HG02610 (cell line): ENCODE results near the gene IL20RB.
"Not testable (repeated sequence)": the region's sequence is repeated elsewhere in the genome, so short reads cannot be mapped to it uniquely, and the experiment has no call there.

Experiments
- ATAC-seq: cut with Tn5 transposase; IDR thresholded peaks from one replicate; pipeline ENCODE4 v1.9.1; 2021; ENCODE audit warnings: mild to moderate bottlenecking, moderate library complexity; ENCODE audit not compliant: unreplicated experiment

The IL20RB gene

DNA sequence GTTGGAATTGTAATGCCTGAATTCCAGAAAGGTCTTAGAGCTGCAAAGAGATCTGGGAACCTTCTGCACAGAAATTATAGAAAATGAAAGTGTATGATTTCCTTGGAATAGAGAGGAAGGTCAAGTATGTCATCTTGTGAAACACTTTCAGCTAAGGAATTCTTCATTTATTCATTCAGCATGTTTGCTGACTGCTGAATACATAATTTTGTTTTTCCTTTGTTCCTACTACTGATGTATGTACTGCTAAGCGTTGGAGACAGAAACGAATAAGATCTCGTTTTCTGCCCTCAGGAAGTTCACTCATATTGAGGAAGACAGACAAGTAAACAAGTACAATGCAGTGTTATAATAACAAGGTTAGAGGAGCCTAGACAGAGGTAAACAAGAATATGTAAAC lies 14.3 kb upstream of the IL20RB start:
- ATAC-seq: no peak

GRCh38 chr3:136946978-136947377 lies 10.8 kb upstream of the IL20RB start:
- ATAC-seq: no peak

DNA sequence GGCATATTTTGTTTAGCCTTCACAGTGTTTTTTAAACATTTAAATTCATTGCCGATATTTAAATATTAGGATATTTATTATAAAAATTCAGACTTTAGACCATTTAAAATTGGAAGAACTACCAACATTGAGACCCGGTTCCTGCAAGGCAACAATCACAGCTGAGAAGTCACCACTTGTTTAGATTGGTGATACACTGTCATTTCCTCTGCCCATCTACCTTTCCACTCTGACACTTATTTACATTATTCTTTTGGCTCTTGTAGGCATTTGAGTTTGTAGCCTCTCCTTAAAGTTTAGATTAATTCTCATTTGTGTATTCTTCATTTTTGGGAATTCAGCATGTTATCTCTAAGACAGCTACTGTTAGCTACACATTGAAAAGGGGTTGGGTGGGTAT lies 10.3 kb upstream of the IL20RB start:
- no peak for ATAC-seq

GRCh38 chr3:136949146-136949545 lies 8.6 kb upstream of the IL20RB start:
- no peak for ATAC-seq

DNA sequence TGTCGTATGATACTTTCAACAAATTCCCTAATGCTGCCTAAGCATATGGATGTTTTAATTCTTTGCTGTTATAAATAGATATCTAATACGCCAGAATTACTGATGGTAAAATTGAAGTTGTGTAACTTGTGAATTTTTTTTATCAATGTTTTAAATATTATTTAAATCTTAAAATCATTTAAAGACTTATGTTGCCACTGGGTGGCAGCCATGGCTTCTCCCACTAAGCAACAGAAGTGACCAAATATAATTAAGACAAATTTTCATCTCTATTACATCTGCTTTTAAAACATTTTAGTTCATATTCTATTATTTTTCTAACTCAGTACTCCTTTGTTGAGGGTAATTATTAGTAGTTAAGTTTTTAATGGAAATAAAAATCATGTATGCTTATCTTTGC lies 8.1 kb upstream of the IL20RB start:
- no peak for ATAC-seq

DNA sequence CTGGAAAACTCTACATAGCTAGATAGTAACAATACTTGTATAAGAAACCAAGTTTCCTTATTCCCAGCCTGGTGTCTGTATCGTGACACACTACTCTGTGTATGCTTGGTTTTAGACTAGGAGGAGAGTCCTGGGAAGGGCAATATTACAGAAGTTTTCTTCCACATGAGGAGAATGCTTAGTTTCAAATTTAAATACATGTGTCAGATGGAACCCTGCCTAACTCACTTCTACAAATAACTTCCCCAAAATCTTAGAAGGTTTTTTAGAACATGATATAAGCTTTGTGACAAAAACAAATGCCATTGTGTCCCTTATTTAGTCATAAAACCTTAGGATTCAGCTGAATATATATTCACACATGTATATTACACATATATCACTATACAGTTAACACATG lies 7.2 kb upstream of the IL20RB start:
- ATAC-seq: no peak

GRCh38 chr3:136952292-136952691 lies 5.5 kb upstream of the IL20RB start:
- ATAC-seq: no peak

GRCh38 chr3:136954251-136954650 lies 3.5 kb upstream of the IL20RB start:
- no peak for ATAC-seq

- ATAC-seq: no peak
Observed at GRCh38 chr3:136954980-136955780, 2.6 kb upstream of the IL20RB start.

DNA sequence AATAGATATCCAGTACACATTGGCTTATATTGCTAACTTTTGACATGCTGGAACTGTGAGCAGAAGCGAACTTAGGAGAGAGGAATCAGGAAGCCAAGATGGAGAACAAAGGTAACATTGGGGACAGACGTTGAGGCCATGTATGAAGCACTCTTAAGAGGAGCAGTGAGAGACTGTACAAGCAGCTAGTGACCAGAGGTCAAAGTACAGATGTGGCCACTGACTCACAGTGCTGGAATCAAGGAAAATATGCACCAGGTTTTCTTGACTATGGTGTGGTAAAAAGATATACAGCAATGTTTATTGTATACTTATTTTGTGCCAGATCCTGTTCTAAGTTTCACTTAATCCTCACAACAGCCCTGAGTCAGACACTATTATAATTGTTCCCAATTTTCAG lies 2.0 kb upstream of the IL20RB start:
- ATAC-seq: no peak

DNA sequence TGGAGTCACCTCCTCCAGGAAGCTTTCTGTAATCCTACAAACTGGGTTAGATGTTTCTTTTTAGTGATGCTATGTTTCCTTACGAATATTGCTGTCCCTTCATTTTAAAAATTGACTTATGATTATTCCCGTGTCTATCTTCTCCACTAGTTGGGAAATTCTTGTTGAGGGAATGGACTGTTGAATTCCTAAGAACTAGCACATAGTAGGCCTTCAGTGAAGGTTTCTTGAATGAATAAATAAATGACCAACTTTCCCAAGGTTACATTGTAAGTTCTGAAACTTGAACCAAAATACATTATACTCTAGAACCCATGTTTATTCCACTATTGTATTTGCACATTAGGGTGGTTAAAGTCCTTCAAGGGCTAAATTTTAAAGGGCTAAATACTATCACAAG lies 812 bp upstream of the IL20RB start:
- ATAC-seq: no peak

DNA sequence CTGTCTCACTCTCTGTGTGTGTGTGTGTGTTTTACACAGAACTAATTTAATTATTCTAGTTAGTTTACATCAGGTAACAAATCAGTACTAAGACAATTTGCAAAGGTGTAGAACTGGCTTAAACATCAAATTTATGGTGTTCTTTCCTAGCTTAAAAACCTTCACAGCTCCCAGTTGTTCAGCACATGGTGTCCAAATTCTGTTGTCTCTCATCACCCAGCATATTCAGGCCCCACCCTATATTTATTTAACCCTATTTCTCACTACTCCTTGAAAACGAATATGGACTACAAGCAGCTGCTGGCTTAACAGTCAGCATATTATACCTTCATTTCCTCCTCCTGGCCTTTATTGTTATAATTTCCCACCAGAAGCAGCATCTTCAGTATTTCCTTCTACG lies 1.2 kb downstream of the IL20RB start:
- no peak for ATAC-seq

DNA sequence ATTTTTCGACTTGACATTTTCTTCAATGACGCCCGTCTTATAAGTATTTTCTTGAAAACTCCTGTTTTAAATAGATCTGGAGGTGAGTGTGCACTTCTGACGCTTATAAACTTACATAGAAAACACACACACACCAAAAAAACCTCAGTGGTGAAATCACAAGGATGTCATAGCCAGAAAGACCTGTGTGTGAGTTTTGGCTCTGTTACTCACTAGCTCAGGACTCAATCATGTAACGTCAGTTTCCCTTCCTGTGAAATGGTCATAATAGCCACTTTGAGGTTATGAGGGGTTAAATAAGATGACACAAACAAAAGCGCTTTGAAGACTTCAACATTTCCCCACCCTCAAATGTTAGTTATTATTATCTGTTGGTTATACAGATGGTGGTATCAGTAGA lies 1.8 kb downstream of the IL20RB start:
- no peak for ATAC-seq

DNA sequence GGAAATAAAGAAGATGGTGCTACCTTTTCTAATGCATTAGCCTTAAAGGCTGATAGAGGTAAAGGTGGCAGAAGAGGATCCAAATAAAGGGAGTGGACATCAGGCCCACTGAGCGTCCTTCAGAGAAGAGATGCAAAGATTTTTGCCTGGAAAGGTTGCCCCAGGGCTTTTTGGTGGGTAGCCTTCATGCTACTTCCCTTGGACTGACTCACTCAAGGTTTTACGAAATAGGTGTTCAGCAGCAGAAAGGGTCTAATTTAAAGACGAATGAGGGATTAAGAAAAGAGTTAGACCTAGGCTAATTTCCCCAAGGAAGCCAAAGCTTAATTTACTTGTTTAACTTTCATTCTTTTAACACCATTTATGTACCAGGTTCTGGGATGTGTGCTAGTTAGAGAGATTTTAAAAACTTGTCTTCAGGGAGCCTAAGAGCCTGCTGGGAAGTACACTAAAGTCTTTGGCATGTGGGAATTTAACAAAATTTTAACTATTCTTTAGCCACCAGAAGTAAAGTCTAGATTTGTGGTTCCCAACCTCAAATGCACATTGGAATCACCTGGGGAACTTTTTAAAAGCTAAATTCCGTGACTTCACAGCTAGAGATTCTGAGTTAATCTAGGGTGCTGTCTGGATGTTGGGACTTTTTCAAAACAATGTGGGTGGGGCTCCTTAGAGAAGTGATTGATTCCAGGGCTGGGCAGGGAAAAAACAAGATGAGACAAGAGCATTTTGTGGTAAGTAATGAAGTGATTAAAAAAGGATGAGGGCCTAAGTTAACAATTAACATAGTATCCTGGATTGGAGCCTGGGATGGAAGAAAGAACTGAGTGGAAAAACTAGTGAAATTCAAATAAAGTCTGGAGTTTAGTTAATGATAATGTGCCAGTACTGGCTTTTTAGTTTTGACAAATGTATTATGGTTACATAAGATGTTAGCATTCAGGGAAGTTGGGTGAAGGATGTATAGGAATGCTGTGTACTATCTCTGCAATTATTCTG lies 3.4 kb downstream of the IL20RB start:
- ATAC-seq: peak; percentile 50

GRCh38 chr3:136962927-136963326 lies 5.1 kb downstream of the IL20RB start:
- ATAC-seq: no peak

- not testable (repeated sequence) for ATAC-seq
Observed at GRCh38 chr3:136969539-136969938, 11.8 kb downstream of the IL20RB start.

DNA sequence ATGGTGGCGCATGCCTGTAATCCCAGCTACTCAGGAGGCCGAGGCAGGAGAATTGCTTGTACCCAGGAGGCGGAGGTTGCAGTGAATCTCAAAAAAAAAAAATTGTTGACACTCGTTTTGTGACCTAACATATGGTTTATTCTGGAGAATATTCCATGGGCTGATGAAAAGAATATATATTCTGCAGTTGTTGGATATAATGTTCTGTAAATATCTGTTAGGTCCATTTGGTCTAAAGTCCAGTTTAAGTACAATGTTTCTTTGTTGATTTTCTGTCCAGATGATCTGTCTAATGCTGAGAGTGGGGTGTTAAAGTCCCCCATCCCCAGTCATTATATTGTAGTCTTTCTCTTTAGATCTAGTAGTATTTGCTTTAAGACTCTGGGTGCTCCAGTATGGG lies 15.6 kb downstream of the IL20RB start:
- no peak for ATAC-seq

DNA sequence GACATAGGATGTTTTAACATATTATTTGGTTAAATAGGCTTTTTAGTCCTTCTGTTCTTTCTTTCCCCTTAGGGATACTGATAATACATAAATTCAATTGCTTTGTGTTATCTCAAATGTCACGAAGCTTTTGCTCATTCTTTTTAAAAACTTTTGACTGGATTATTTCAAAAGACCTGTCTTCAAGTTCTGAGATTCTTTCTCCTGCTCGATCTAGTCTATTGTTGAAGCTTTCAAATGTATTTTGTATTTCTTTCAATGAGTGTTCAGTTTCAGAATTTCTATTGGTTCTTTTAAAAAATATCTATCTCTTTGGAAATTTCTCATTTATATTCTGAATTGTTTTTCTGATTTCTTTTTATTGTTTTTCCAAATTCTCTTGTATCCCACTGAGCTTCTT lies 16.9 kb downstream of the IL20RB start:
- no peak for ATAC-seq

DNA sequence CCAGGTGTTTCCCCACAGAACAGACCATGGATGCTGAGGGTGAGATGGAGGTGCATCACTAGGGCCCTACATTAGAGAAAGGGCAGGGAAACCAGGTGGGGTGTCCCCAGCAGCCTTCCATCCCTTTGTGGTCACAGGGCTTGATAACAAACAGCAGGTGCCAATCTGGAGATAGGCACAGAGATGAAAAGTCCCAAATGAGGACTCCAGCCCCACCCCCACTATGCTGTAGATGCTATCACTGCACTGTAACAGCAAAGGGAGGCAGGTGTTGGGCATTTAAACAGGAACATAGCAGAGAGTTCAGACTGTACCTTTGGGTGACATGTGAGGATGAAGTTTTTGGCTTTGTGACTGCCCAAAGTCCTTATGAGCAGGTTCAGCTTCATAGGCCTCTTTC lies 21.4 kb downstream of the IL20RB start:
- ATAC-seq: no peak

GRCh38 chr3:136979684-136980083 lies 21.9 kb downstream of the IL20RB start:
- ATAC-seq: no peak

- ATAC-seq: no peak
Observed at GRCh38 chr3:136982033-136982432, 24.2 kb downstream of the IL20RB start.
